ENCODE measurements around the gene IL19.

Gene IL19

DNA sequence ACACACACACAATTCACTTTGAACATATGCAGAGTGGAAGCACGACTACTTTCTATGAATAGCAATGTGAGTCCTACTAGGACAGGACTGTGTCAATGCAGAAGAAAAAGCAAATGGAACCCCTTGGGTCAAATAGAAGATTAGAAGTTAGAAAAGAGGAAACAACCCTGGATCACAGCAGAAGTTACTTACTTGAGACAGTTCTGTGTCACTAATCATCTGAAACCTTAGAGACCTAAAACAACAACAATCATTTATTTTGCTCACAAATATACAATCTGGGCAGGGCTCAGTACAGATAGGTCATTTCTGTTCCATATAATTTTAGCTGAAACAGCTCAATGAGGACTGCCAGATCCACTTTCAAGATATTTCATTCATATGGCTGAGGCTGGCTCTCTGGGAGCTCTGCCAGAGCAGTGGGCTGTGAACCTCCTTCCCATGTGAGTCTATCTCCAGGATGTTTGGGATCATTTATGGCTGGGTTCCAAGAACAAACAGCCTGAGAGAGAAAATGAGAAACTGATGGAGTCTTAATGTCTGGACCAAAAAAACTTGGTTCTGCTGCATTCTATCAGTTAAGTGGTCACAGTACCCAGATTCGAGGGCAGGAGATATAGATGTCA lies 44.3 kb downstream of the IL19 start:
- Histone ChIP-seq H4K20me1 (ENCODE audit: insufficient read depth, low read length) (no peaks in the 10 kb centered on the region), H2AFZ (ENCODE audit: low read depth, low read length) (no peak overlapping the region), H3K27ac (ENCODE audit: low read length) (no peak overlapping the region), H3K4me2 (ENCODE audit: low read length) (peak overlapping the region; percentile 4; the same call in 1 of the 2 replicates), H3K4me1 (ENCODE audit: low read length) (peaks cover 46% of the 10 kb centered on the region), H3K79me2 (ENCODE audit: low read length) (no peaks in the 10 kb centered on the region), H3K36me3 (replicated peaks; ENCODE audit: low read depth, low read length) (peaks cover 12% of the 10 kb centered on the region), H3K27me3 (ENCODE audit: low read depth, low read length) (no peaks in the 10 kb centered on the region), H3K9ac (ENCODE audit: low read length) (no peak overlapping the region), H3K4me3 (ENCODE audit: low read length) (no peak overlapping the region), H3K9me3 (ENCODE audit: insufficient read depth, low read length) (peaks cover 6% of the 10 kb centered on the region; the same call in 1 of the 2 replicates)
- TF ChIP-seq, protein P1, sequence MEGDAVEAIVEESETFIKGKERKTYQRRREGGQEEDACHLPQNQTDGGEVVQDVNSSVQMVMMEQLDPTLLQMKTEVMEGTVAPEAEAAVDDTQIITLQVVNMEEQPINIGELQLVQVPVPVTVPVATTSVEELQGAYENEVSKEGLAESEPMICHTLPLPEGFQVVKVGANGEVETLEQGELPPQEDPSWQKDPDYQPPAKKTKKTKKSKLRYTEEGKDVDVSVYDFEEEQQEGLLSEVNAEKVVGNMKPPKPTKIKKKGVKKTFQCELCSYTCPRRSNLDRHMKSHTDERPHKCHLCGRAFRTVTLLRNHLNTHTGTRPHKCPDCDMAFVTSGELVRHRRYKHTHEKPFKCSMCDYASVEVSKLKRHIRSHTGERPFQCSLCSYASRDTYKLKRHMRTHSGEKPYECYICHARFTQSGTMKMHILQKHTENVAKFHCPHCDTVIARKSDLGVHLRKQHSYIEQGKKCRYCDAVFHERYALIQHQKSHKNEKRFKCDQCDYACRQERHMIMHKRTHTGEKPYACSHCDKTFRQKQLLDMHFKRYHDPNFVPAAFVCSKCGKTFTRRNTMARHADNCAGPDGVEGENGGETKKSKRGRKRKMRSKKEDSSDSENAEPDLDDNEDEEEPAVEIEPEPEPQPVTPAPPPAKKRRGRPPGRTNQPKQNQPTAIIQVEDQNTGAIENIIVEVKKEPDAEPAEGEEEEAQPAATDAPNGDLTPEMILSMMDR (IDR thresholded peaks at IDR 0.05; ENCODE audit: low read depth, low read length), result no peak
- TF ChIP-seq EZH2phosphoT487 (IDR thresholded peaks at IDR 0.05; ENCODE audit: low read depth), result no peak

GRCh38 chr1:206816390-206817287 lies 46.1 kb downstream of the IL19 start:
- Histone ChIP-seq H3K4me3 (ENCODE audit: low read length) (peak overlapping the region; percentile 43), H3K4me2 (ENCODE audit: low read length) (peak overlapping the region; percentile 59), H4K20me1 (ENCODE audit: insufficient read depth, low read length) (no peaks in the 10 kb centered on the region), H3K27me3 (ENCODE audit: low read depth, low read length) (no peaks in the 10 kb centered on the region), H3K4me1 (ENCODE audit: low read length) (peaks cover 46% of the 10 kb centered on the region), H3K36me3 (replicated peaks; ENCODE audit: low read depth, low read length) (peaks cover 12% of the 10 kb centered on the region), H3K9me3 (ENCODE audit: insufficient read depth, low read length) (peaks cover 6% of the 10 kb centered on the region; the same call in 1 of the 2 replicates), H3K9ac (ENCODE audit: low read length) (peak overlapping the region; percentile 18; the same call in 1 of the 2 replicates), H3K79me2 (ENCODE audit: low read length) (no peaks in the 10 kb centered on the region), H3K27ac (ENCODE audit: low read length) (peak overlapping the region; percentile 69), H2AFZ (ENCODE audit: low read depth, low read length) (peak overlapping the region; percentile 60; the same call in 1 of the 2 replicates)
- TF ChIP-seq EZH2phosphoT487 (IDR thresholded peaks at IDR 0.05; ENCODE audit: low read depth), result no peak
- TF ChIP-seq, protein P1 (IDR thresholded peaks at IDR 0.05; ENCODE audit: low read depth, low read length), result no peak

DNA sequence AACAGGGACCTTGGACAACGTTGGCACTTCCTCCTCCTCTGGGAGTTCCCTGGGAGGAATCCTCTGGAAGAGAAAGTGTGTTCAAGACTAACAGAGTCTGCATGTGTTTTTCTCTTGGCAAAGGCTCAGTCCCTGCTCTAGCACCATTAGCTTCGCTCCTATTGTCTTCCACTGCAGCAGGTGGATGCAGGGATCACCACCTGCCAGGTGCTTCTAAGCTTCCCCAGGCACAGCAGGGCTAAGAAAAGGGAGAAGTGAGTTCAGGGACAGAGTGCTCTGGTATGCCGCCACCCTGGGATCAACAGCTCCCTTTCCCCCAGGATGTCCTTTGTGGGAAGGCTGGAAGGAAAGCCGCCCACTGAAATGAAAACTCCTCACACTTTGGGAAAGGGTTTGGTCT lies 50.9 kb downstream of the IL19 start:
- no peak for TF ChIP-seq EZH2phosphoT487 (IDR thresholded peaks at IDR 0.05; ENCODE audit: low read depth)
- TF ChIP-seq, protein P1 (IDR thresholded peaks at IDR 0.05; ENCODE audit: low read depth, low read length), result no peak
- Histone ChIP-seq H3K9me3 (ENCODE audit: insufficient read depth, low read length) (no peaks in the 10 kb centered on the region), H3K9ac (ENCODE audit: low read length) (no peak overlapping the region), H3K4me2 (ENCODE audit: low read length) (no peak overlapping the region), H3K4me1 (ENCODE audit: low read length) (peaks cover 19% of the 10 kb centered on the region), H3K27ac (ENCODE audit: low read length) (no peak overlapping the region), H3K4me3 (ENCODE audit: low read length) (no peak overlapping the region), H3K36me3 (replicated peaks; ENCODE audit: low read depth, low read length) (no peaks in the 10 kb centered on the region), H2AFZ (ENCODE audit: low read depth, low read length) (no peak overlapping the region), H4K20me1 (ENCODE audit: insufficient read depth, low read length) (no peaks in the 10 kb centered on the region), H3K79me2 (ENCODE audit: low read length) (no peaks in the 10 kb centered on the region), H3K27me3 (ENCODE audit: low read depth, low read length) (no peaks in the 10 kb centered on the region)

DNA sequence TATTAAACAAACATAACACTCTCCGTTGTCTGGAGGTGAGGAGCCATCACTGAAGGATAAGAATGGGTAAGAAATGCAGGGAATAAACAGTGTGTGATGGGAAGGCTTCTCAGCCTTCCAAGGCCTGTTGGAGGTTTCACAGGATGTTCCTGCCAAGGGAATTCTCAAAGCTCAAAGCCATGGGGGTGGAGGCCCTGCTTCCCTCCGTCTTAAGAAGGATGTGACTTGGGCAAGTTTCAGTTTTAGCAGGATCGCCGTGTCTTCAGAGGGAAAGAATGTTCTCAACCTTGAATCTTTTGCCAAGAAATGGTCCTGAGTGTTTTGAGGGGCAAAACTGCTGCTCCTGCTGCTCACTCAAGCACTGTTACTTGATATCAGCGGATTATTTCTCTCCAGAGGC lies 53.2 kb downstream of the IL19 start:
- no peak overlapping the region for H3K4me2 ChIP-seq (ENCODE audit: low read length)

More for the DNA sequence above, 53.2 kb downstream of the IL19 start:
- no peak overlapping the region for H3K4me3 ChIP-seq (ENCODE audit: low read length)
- no peaks in the 10 kb centered on the region for H4K20me1 ChIP-seq (ENCODE audit: insufficient read depth, low read length)
- H3K4me1 ChIP-seq (ENCODE audit: low read length), result peaks cover 8% of the 10 kb centered on the region
- no peaks in the 10 kb centered on the region for H3K79me2 ChIP-seq (ENCODE audit: low read length)
- no peak overlapping the region for H3K27ac ChIP-seq (ENCODE audit: low read length)
- no peak overlapping the region for H2AFZ ChIP-seq (ENCODE audit: low read depth, low read length)
- H3K9me3 ChIP-seq (ENCODE audit: insufficient read depth, low read length), result no peaks in the 10 kb centered on the region
- H3K36me3 ChIP-seq (replicated peaks; ENCODE audit: low read depth, low read length), result no peaks in the 10 kb centered on the region
- H3K27me3 ChIP-seq (ENCODE audit: low read depth, low read length), result no peaks in the 10 kb centered on the region
- no peak overlapping the region for H3K9ac ChIP-seq (ENCODE audit: low read length)
- TF ChIP-seq EZH2phosphoT487 (IDR thresholded peaks at IDR 0.05; ENCODE audit: low read depth), result no peak
